Colonic mucosa (tissue), 4 donors: Measurements from ENCODE around the gene UBE4B. TPM values are rescaled to one million over a fixed set of nuclear protein-coding genes. Genes with fewer than 3 reads are reported as not detected.

Experiments used
- DNase-seq: peaks from one replicate; pipeline ENCODE4 v3.0.0-alpha.2; 2020
- H3K27ac ChIP-seq: fragments of 200-600 bp; one replicate; pipeline ENCODE4 v1.8.0; 2021
- H3K27me3 ChIP-seq: fragments of 200-600 bp; one replicate; pipeline ENCODE4 v1.8.0; 2021
- H3K36me3 ChIP-seq: fragments of 200-600 bp; one replicate; pipeline ENCODE4 v1.8.0; 2021
- H3K4me1 ChIP-seq: fragments of 200-600 bp; one replicate; pipeline ENCODE4 v1.8.0; 2021; ENCODE audit warnings: mild to moderate bottlenecking
- H3K4me3 ChIP-seq: fragments of 200-600 bp; one replicate; pipeline ENCODE4 v1.8.0; 2021
- H3K9ac ChIP-seq, 2 donors: one replicate each; pipeline ENCODE4 v1.7.0; 2013; ENCODE audit warnings: control low read depth in 2 of 2, low read depth in 2 of 2, low read length in 2 of 2
- H3K9me3 ChIP-seq: fragments of 200-600 bp; one replicate; pipeline ENCODE4 v1.8.0; 2021
- CTCF ChIP-seq: fragments of 200-600 bp; IDR thresholded peaks from one replicate; pipeline ENCODE4 v1.8.0; 2022; ENCODE audit warnings: antibody characterized with exemption, mild to moderate bottlenecking
- intact Hi-C: fragments of 100-400 bp; cut with DNase I; formaldehyde crosslinking; loops from one replicate; pipeline ENCODE4 v1.14.1; 2022
- total RNA-seq, 2 donors: library from RNA; stranded (reverse); fragmentation: NEBNext Ultra II Directional in 1 of 2; extraction: Animal tissue kit (Norgen Biotek cat#: 25700) in 1 of 2; gene quantifications; one replicate each; pipeline ENCODE4 v1.2.1, GENCODE V29; 2021
- donor health status: healthy.
- donor health status: DM: no; HTN: no; CAD: no.
- donor health status: DM: no; HTN: no; CAD: no.

Gene UBE4B
- total RNA-seq, 2 donors from 2014 or later = 34.6 to 40.9 TPM

DNA sequence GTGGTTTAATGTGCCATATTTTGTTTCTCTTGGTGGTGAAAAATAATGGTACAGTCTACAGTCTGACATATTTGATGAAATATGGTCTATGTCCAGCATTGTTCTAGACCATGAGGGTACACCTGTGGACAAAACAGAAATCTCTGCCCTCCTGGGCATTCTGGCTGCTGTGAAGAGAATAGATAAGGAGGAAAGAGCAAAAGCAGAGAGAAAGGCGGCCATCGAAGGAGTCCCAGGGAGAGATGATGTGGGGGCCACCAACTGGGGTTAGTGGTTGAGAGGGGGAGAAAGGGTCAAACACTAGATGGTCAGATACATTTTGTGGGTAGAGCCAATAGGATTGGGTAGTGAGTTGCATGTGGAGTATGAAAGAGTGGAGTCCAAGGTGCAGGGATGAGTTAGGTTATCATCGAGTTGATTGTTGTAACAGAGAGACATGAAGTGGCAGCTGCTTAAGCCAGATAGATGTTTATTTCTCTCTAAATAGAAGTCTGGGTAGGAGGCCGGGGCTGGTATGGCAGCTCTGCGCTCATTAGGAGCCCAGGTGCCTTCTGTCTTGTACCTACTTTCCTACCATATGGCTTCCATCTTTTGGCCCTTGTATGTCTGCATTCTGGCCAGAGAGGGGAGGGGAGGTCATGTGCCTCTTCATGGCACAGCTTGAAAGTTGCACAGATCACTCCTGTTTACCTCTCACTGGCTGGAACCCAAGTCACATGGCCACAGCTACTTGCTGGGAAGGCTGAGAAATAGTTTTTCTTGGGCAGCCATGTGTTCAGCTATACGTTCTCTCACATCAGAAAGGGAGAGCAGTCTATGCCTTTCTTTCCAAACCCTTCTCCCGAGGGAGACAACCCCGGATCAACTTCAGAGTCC is 13.0 kb downstream of the UBE4B start:
- TF ChIP-seq CTCF = no peak
- H3K36me3 ChIP-seq = no peaks in the 10 kb centered on the region
- no peak for DNase-seq
- no peaks in the 10 kb centered on the region for H3K4me1 ChIP-seq
- intact Hi-C loops = no loop called here
- H3K9me3 ChIP-seq = no peaks in the 10 kb centered on the region
- no peak overlapping the region for H3K9ac ChIP-seq
- H3K27me3 ChIP-seq = no peaks in the 10 kb centered on the region
- H3K4me3 ChIP-seq = no peak overlapping the region
- H3K27ac ChIP-seq = no peak overlapping the region

DNA sequence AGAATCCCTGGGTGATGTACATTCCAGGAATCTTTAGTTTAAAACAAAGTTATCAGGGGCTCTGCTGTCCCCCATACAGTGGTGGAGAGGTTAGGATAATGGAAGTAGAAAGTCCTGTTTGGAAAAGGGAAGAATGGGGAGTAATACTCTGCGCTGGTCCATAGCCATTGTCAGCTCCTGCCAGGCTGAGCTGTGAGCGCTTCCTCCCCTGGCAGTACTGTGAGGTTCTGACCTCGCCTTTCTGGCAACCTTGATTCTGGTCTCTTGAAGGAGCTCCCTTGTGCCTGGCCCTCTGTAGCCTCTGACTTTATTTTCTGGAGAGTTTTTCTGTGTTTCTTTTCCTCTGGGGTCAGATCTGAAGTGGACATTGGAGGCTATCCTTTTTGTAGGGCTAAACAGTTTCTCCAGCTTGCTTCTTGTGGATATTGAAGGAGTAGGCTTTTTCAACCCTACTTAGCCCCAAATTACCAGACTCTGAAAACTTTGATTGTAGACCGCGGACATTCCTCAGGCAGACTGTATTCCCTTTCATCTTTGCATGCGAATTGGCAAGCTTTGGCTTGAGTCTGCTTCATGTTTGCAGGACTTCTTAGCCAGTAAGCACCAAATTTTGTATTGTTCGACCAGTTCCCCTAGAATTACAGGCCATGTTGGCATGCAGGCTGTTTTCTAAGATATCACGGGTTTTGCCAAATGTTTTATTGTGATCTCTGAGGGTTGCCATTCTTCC is 13.8 kb downstream of the UBE4B start:
- TF ChIP-seq CTCF = no peak

DNA sequence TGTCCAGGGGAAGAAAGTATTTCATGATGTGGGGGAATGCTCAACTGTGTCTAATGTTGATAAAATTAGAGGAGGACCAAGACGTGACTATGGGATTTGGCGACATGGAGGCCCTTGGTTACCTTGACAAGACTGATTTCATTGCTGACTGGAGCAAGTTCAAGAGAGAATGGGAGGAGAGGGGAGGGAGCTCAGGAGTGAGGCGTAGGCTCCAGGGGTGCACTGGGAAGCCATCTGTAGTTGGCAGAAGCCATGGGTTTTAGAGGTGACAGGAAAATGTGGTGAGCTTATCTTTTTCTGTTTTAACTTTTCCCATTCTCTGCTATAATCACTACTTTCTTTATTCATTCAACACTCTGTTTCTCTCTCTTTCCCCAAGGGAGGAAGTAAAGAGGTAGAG is 15.8 kb downstream of the UBE4B start:
- DNase-seq = no peak
- no peaks in the 10 kb centered on the region for H3K4me1 ChIP-seq
- H3K36me3 ChIP-seq = no peaks in the 10 kb centered on the region
- H3K27me3 ChIP-seq = no peaks in the 10 kb centered on the region
- H3K9me3 ChIP-seq = no peaks in the 10 kb centered on the region
- no peak overlapping the region for H3K27ac ChIP-seq
- no peak for TF ChIP-seq CTCF
- intact Hi-C loops = no loop called here
- H3K9ac ChIP-seq = no peak overlapping the region
- H3K4me3 ChIP-seq = no peak overlapping the region

More for the DNA sequence above, 13.8 kb downstream of the UBE4B start:
- no peak for DNase-seq
- intact Hi-C loops = no loop called here
- Histone ChIP-seq H3K27ac (no peak overlapping the region), H3K9ac (no peak overlapping the region), H3K4me1 (no peaks in the 10 kb centered on the region), H3K36me3 (no peaks in the 10 kb centered on the region), H3K9me3 (no peaks in the 10 kb centered on the region), H3K27me3 (no peaks in the 10 kb centered on the region), H3K4me3 (no peak overlapping the region)

GRCh38 chr1:10050611-10051010 is 17.9 kb downstream of the UBE4B start:
- TF ChIP-seq CTCF = no peak
- Histone ChIP-seq H3K9me3 (no peaks in the 10 kb centered on the region), H3K4me3 (no peak overlapping the region), H3K36me3 (no peaks in the 10 kb centered on the region), H3K9ac (no peak overlapping the region), H3K27ac (no peak overlapping the region), H3K27me3 (no peaks in the 10 kb centered on the region), H3K4me1 (no peaks in the 10 kb centered on the region)
- no peak for DNase-seq
- intact Hi-C loops = no loop called here

GRCh38 chr1:10051656-10052055 is 18.9 kb downstream of the UBE4B start:
- no peaks in the 10 kb centered on the region for H3K9me3 ChIP-seq
- no peak for TF ChIP-seq CTCF
- no peak for DNase-seq
- no peak overlapping the region for H3K9ac ChIP-seq
- H3K27ac ChIP-seq = no peak overlapping the region
- intact Hi-C loops = no loop called here
- H3K4me3 ChIP-seq = no peak overlapping the region
- H3K4me1 ChIP-seq = no peaks in the 10 kb centered on the region
- H3K27me3 ChIP-seq = no peaks in the 10 kb centered on the region
- H3K36me3 ChIP-seq = no peaks in the 10 kb centered on the region
